ENCODE data around the gene NRL.

- TF ChIP-seq CTCF (IDR thresholded peaks at IDR 0.05) (no peak), POLR2AphosphoS5 (IDR thresholded peaks at IDR 0.05; ENCODE audit: low read depth, low read length) (no peak)
These were observed 8.1 kb upstream of the NRL start for GRCh38 chr14:24122898-24123297.
